ENCODE measurements around the gene ACACA.

DNA sequence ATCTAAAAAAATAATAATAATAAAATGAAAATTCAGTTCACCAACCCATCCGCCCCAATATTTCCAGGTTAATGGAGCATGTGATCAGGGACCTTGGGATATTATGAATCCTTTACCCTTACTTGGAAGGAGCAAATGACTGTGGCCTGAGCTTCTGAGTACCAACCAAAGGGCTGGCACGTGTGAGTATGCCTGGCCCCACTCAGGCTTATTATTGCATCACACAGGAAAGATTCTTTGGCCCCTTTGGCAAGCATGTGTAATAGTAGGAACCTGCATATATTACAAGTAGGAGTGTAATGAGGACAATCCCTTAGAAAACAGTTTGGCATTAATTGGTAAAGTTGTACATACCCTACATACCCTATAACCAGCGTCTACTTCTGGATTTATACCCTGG lies 38.1 kb downstream of the ACACA start:
- TF ChIP-seq POLR2A (IDR thresholded peaks at IDR 0.05; ENCODE audit: low read depth, low read length) (no peak), TAF1 (IDR thresholded peaks at IDR 0.05; ENCODE audit: low read depth, low read length) (no peak), POLR2AphosphoS5 (IDR thresholded peaks at IDR 0.05; ENCODE audit: low read depth, low read length) (no peak), PAX5 (IDR thresholded peaks at IDR 0.05; ENCODE audit: insufficient read depth, low read length, severe bottlenecking) (no peak), POU2F2 (IDR thresholded peaks at IDR 0.05; ENCODE audit: low read depth, low read length) (no peak), SPI1 (IDR thresholded peaks at IDR 0.05; ENCODE audit: low read depth, low read length) (no peak)

Data from GM12891 (cell line).